Fibroblast of mammary gland (primary cell): ENCODE results near the gene LDLRAD4.

Experiments
- DNase-seq: peaks from one replicate; pipeline ENCODE4 v3.0.0-alpha.2; 2010; ENCODE audit warnings: low read depth
- H3K4me3 ChIP-seq: 2 replicates; pipeline ENCODE4 v1.5.1; 2011; ENCODE audit warnings: low read depth, mild to moderate bottlenecking, low read length, moderate library complexity; ENCODE audit not compliant: control insufficient read depth
- CTCF ChIP-seq: conservative IDR thresholded peaks from 2 replicates; pipeline ENCODE4 v1.5.1; 2011; ENCODE audit warnings: low read depth, low read length, inconsistent platforms; ENCODE audit not compliant: control insufficient read depth, insufficient read depth

LDLRAD4 gene

GRCh38 chr18:13578400-13578799 lies 359.8 kb downstream of the LDLRAD4 start:
- TF ChIP-seq CTCF: no peak
- H3K4me3 ChIP-seq: no peak overlapping the region
- DNase-seq: no peak

GRCh38 chr18:13579874-13580273 lies 361.3 kb downstream of the LDLRAD4 start:
- DNase-seq: no peak
- no peak for TF ChIP-seq CTCF
- no peak overlapping the region for H3K4me3 ChIP-seq

- DNase-seq: no peak
- no peak for TF ChIP-seq CTCF
- H3K4me3 ChIP-seq: no peak overlapping the region
Measured at GRCh38 chr18:13580351-13580750, 361.8 kb downstream of the LDLRAD4 start.

GRCh38 chr18:13580991-13581390 lies 362.4 kb downstream of the LDLRAD4 start:
- TF ChIP-seq CTCF: no peak
- DNase-seq: no peak
- H3K4me3 ChIP-seq: no peak overlapping the region

- no peak for DNase-seq
- no peak for TF ChIP-seq CTCF
- H3K4me3 ChIP-seq: no peak overlapping the region
Measured at GRCh38 chr18:13581496-13582177, 363.1 kb downstream of the LDLRAD4 start.

GRCh38 chr18:13582178-13582670 lies 363.7 kb downstream of the LDLRAD4 start:
- no peak for DNase-seq
- no peak for TF ChIP-seq CTCF
- H3K4me3 ChIP-seq: no peak overlapping the region
